ENCODE data around the gene SLC43A2.

- TF ChIP-seq ZSCAN4 (tag by site-specific recombination; IDR thresholded peaks at IDR 0.05) (no peak), ZNF544 (tag by site-specific recombination; IDR thresholded peaks at IDR 0.05) (no peak)
Measured at GRCh38 chr17:1643293-1643998, 14.8 kb upstream of the SLC43A2 start.
